Hepatocyte (in vitro differentiated cells): ENCODE measurements around the gene H6PD.

Source experiments
- CTCF ChIP-seq: fragments of 200-600 bp; sonication (generic); IDR thresholded peaks from 2 replicates; pipeline ENCODE4 v1.5.1; 2016; ENCODE audit warnings: antibody characterized with exemption, mild to moderate bottlenecking; ENCODE audit not compliant: poor library complexity
- EZH2 ChIP-seq: fragments of 200-600 bp; sonication (generic); IDR thresholded peaks from 2 replicates; pipeline ENCODE4 v1.6.1; 2016; ENCODE audit warnings: antibody characterized with exemption, mild to moderate bottlenecking, borderline replicate concordance
- EZH2phosphoT487 ChIP-seq: fragments of 200-600 bp; sonication (generic); IDR thresholded peaks from one replicate; pipeline ENCODE4 v1.6.1; 2018; ENCODE audit warnings: antibody characterized with exemption, mild to moderate bottlenecking, low read depth, moderate library complexity; ENCODE audit not compliant: unreplicated experiment, severe bottlenecking

GRCh38 chr1:9265968-9266367 lies 31.4 kb downstream of the H6PD start:
- no peak for TF ChIP-seq CTCF
- TF ChIP-seq EZH2 = no peak
- TF ChIP-seq EZH2phosphoT487 = no peak
